Glutamatergic neuron (in vitro differentiated cells): Measurements from ENCODE around the gene SIM2. TPM values are rescaled to one million over a fixed set of nuclear protein-coding genes. Genes with fewer than 3 reads are reported as not detected.
A peak's percentile ranks its signal among the peaks of the same experiment; 100 is the strongest.
"Not testable (repeated sequence)": the region's sequence is repeated elsewhere in the genome, so short reads cannot be mapped to it uniquely, and the experiment has no call there.

Experiments used
- DNase-seq: peaks from one replicate; pipeline ENCODE4 v3.0.0; 2022
- H3K27ac Mint-ChIP-seq: one replicate; pipeline ENCODE4 v1.8.0; 2020; ENCODE audit warnings: mild to moderate bottlenecking, mixed read lengths, inconsistent platforms; ENCODE audit not compliant: unreplicated experiment
- H3K27me3 Mint-ChIP-seq: one replicate; pipeline ENCODE4 v1.8.0; 2020; ENCODE audit warnings: mild to moderate bottlenecking, moderate library complexity, mixed read lengths, inconsistent platforms; ENCODE audit not compliant: unreplicated experiment
- H3K36me3 Mint-ChIP-seq: one replicate; pipeline ENCODE4 v1.8.0; 2020; ENCODE audit warnings: mild to moderate bottlenecking, mixed read lengths, inconsistent platforms; ENCODE audit not compliant: unreplicated experiment
- H3K4me1 Mint-ChIP-seq: one replicate; pipeline ENCODE4 v1.8.0; 2020; ENCODE audit warnings: mild to moderate bottlenecking, low read depth, mixed read lengths, inconsistent platforms; ENCODE audit not compliant: unreplicated experiment
- H3K4me3 Mint-ChIP-seq: one replicate; pipeline ENCODE4 v1.8.0; 2020; ENCODE audit warnings: mild to moderate bottlenecking, mixed read lengths, inconsistent platforms; ENCODE audit not compliant: unreplicated experiment
- H3K9me3 Mint-ChIP-seq: one replicate; pipeline ENCODE4 v1.8.0; 2020; ENCODE audit warnings: mild to moderate bottlenecking, moderate library complexity, mixed read lengths, inconsistent platforms; ENCODE audit not compliant: unreplicated experiment
- long read RNA-seq: library from polyadenylated mRNA; unstranded; transcript quantifications from one replicate; pipeline ENCODE4 v2.0.0, GENCODE V29; 2020; ENCODE audit not compliant: unreplicated experiment
- total RNA-seq: library from RNA; stranded (reverse); fragmentation: NEBNext Ultra II Directional; extraction: Animal tissue kit (Norgen Biotek cat#: 25700); gene quantifications from one replicate; pipeline ENCODE4 v1.2.1, GENCODE V29; 2021; ENCODE audit not compliant: unreplicated experiment
- TF ChIP-seq, protein P1 (sequence below): fragments of 200-600 bp; sonication (generic); IDR thresholded peaks from one replicate; pipeline ENCODE4 v1.5.0; 2021; ENCODE audit not compliant: partially characterized antibody, unreplicated experiment

Gene SIM2, protein sequence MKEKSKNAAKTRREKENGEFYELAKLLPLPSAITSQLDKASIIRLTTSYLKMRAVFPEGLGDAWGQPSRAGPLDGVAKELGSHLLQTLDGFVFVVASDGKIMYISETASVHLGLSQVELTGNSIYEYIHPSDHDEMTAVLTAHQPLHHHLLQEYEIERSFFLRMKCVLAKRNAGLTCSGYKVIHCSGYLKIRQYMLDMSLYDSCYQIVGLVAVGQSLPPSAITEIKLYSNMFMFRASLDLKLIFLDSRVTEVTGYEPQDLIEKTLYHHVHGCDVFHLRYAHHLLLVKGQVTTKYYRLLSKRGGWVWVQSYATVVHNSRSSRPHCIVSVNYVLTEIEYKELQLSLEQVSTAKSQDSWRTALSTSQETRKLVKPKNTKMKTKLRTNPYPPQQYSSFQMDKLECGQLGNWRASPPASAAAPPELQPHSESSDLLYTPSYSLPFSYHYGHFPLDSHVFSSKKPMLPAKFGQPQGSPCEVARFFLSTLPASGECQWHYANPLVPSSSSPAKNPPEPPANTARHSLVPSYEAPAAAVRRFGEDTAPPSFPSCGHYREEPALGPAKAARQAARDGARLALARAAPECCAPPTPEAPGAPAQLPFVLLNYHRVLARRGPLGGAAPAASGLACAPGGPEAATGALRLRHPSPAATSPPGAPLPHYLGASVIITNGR
- total RNA-seq: 4.8 TPM
- long read RNA-seq: 0 reads

GRCh38 chr21:36698981-36699545 lies at the start of gene SIM2:
TSS of gene SIM2 (plus strand) at chr21:36699115. CDS start at chr21:36699747, 632 bp downstream.
- DNase-seq: peak; percentile 66
- Mint-ChIP-seq H3K27ac (no peak within 1 kb of the TSS), H3K4me1 (peaks cover 29% of the 10 kb centered on the region), H3K27me3 (peaks cover 43% of the 10 kb centered on the region), H3K36me3 (no peaks in the 10 kb centered on the region), H3K4me3 (peak within 1 kb of the TSS; percentile 74), H3K9me3 (peaks cover 10% of the 10 kb centered on the region)
- TF ChIP-seq, protein P1, sequence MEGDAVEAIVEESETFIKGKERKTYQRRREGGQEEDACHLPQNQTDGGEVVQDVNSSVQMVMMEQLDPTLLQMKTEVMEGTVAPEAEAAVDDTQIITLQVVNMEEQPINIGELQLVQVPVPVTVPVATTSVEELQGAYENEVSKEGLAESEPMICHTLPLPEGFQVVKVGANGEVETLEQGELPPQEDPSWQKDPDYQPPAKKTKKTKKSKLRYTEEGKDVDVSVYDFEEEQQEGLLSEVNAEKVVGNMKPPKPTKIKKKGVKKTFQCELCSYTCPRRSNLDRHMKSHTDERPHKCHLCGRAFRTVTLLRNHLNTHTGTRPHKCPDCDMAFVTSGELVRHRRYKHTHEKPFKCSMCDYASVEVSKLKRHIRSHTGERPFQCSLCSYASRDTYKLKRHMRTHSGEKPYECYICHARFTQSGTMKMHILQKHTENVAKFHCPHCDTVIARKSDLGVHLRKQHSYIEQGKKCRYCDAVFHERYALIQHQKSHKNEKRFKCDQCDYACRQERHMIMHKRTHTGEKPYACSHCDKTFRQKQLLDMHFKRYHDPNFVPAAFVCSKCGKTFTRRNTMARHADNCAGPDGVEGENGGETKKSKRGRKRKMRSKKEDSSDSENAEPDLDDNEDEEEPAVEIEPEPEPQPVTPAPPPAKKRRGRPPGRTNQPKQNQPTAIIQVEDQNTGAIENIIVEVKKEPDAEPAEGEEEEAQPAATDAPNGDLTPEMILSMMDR: no peak

- TF ChIP-seq, protein P1: no peak
- DNase-seq: no peak
- H3K27me3 Mint-ChIP-seq: peaks cover 2% of the 10 kb centered on the region
- no peak overlapping the region for H3K27ac Mint-ChIP-seq
- H3K9me3 Mint-ChIP-seq: peaks cover 5% of the 10 kb centered on the region
- H3K4me1 Mint-ChIP-seq: no peaks in the 10 kb centered on the region
- no peak overlapping the region for H3K4me3 Mint-ChIP-seq
- no peaks in the 10 kb centered on the region for H3K36me3 Mint-ChIP-seq
Observed at GRCh38 chr21:36654324-36654723, 44.6 kb upstream of the SIM2 start.

DNA sequence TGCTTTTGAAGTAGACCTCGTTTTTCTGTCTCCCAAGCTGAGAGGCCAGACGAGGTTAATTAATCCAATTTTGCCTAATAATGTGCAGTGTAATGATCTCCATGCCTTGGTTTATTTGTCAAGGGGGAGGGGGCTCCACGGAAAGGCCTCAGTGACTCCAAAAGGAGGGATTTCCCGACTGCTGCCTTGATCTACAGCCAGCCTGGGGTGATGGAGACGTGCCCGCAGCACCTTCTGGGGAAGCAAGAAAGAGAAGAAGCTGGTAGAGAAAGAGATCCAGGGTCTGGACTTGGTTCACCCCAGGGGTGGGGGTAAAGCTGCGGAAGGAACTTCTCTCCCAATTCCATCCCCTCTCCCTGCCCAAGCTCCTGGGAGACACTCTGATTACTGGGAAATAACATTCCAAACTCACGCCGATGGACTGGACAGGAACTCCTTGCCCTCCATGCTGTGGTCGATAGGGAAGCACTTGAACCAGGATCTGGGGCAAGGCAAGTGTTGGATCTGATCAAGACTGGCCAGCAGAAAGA lies 44.1 kb upstream of the SIM2 start:
- Mint-ChIP-seq H3K9me3 (peaks cover 5% of the 10 kb centered on the region), H3K36me3 (no peaks in the 10 kb centered on the region), H3K4me3 (no peak overlapping the region), H3K27ac (no peak overlapping the region), H3K4me1 (no peaks in the 10 kb centered on the region), H3K27me3 (peaks cover 2% of the 10 kb centered on the region)
- no peak for DNase-seq
- TF ChIP-seq, protein P1: no peak

- Mint-ChIP-seq H3K4me1 (no peaks in the 10 kb centered on the region), H3K27me3 (peaks cover 2% of the 10 kb centered on the region), H3K27ac (no peak overlapping the region), H3K9me3 (peaks cover 5% of the 10 kb centered on the region), H3K4me3 (no peak overlapping the region), H3K36me3 (no peaks in the 10 kb centered on the region)
- TF ChIP-seq, protein P1: no peak
- DNase-seq: no peak
Observed at GRCh38 chr21:36656138-36656537, 42.8 kb upstream of the SIM2 start.

DNA sequence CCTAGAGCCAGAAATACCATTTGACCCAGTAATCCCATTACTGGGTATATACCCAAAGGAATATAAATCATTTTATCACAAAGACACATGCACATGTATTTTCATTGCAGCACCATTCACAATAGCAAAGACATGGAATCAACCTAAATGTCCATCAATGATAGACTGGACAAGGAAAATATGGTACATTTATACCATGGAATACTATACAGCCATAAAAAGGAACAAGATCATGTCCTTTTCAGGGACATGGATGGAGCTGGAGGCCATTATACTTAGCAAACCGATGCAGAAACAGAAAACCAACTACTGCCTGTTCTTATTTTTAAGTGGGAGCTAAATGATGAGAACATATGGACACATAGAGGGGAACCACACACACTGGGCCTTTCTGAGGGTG lies 41.6 kb upstream of the SIM2 start:
- H3K36me3 Mint-ChIP-seq, DNase-seq, H3K4me3 Mint-ChIP-seq, H3K4me1 Mint-ChIP-seq, H3K9me3 Mint-ChIP-seq, H3K27me3 Mint-ChIP-seq, H3K27ac Mint-ChIP-seq: not testable (repeated sequence)
